ENCODE measurements around the gene RALGDS.

The RALGDS gene

GRCh38 chr9:133168432-133168831 is 47.4 kb upstream of the RALGDS start:
- no peaks in the 10 kb centered on the region for H3K36me3 ChIP-seq (ENCODE audit: control insufficient read depth in 1 of 2, insufficient read depth in 2 of 2, low read depth in 1 of 2, low read length in 2 of 2)
- no peak overlapping the region for H3K14ac ChIP-seq (ENCODE audit: low read length in 2 of 2)

DNA sequence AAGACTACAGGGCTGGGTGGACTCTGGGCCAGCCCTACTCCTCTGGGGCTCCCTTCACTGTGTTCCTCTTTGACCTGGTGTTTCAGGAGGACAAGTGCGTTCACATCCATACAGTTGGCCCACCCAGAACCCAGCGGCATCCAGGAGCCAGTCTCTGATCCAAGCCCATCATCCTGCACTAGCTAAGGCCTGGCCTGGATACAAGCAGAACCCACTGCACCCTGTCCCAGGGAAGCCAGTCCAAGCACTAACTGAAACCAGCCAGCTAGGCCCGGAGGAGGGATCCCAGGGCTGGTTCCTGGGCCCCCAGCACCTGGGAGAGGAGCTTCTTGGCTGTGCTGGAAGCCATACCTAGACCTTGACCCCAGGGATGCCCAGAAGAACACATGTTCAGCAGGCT is 46.7 kb upstream of the RALGDS start:
- DNase-seq = no peak
- no peak overlapping the region for H2AFZ ChIP-seq (ENCODE audit: low read depth, low read length)
- H3K9me3 ChIP-seq (ENCODE audit: control insufficient read depth, low read length) = no peaks in the 10 kb centered on the region
- no peak overlapping the region for H4K91ac ChIP-seq (ENCODE audit: low read length)
- no peak overlapping the region for H2BK120ac ChIP-seq (ENCODE audit: low read depth, low read length)
- no peak overlapping the region for H2BK5ac ChIP-seq (ENCODE audit: low read depth, low read length, poor library complexity, severe bottlenecking)
- no peaks in the 10 kb centered on the region for H3K36me3 ChIP-seq (ENCODE audit: control insufficient read depth in 1 of 2, insufficient read depth in 2 of 2, low read depth in 1 of 2, low read length in 2 of 2)
- no peak overlapping the region for H3K23ac ChIP-seq (ENCODE audit: low read length in 2 of 2)
- peaks cover 22% of the 10 kb centered on the region for H3K4me1 ChIP-seq (ENCODE audit: control insufficient read depth, insufficient read depth, low read depth, low read length)
- H3K14ac ChIP-seq (ENCODE audit: low read length in 2 of 2) = no peak overlapping the region
- H4K8ac ChIP-seq (ENCODE audit: low read length) = no peak overlapping the region
- 97% methylated on average over 3 of the region's 3 CpGs for WGBS
- H3K27me3 ChIP-seq (ENCODE audit: control insufficient read depth in 1 of 2, insufficient read depth in 1 of 2, low read length in 2 of 2) = peaks cover 12 to 50% of the 10 kb centered on the region in 2 experiments
- H3K4me3 ChIP-seq (ENCODE audit: insufficient read depth in 1 of 2, low read depth in 1 of 2, low read length in 2 of 2) = no peak overlapping the region
- H2BK12ac ChIP-seq (ENCODE audit: low read length in 2 of 2) = peak overlapping the region in 1 of 2 experiments; percentile 45
- H3K4me2 ChIP-seq (ENCODE audit: low read length, poor library complexity, severe bottlenecking) = no peak overlapping the region
- H3K27ac ChIP-seq (ENCODE audit: low read length, poor library complexity, severe bottlenecking) = no peak overlapping the region
- no peak overlapping the region for H2BK15ac ChIP-seq (ENCODE audit: low read depth, poor library complexity, severe bottlenecking)
- no peak overlapping the region for H3K4ac ChIP-seq (ENCODE audit: low read depth in 1 of 2, low read length in 2 of 2)
- H2AK5ac ChIP-seq (ENCODE audit: low read length, severe bottlenecking) = no peak overlapping the region
- peak overlapping the region; percentile 5 to 41 for H3K18ac ChIP-seq (ENCODE audit: low read depth in 1 of 2, low read length in 2 of 2)
- no peak overlapping the region for H3K9ac ChIP-seq (ENCODE audit: low read length)
- peaks cover 1% of the 10 kb centered on the region for H3K79me1 ChIP-seq (replicated peaks; ENCODE audit: low read length, poor library complexity, severe bottlenecking)

More at GRCh38 chr9:133168432-133168831, 47.4 kb upstream of the RALGDS start:
- no peak overlapping the region for H2AK5ac ChIP-seq (ENCODE audit: low read length, severe bottlenecking)
- H3K9ac ChIP-seq (ENCODE audit: low read length) = no peak overlapping the region
- no peak overlapping the region for H2BK12ac ChIP-seq (ENCODE audit: low read length in 2 of 2)
- H3K23ac ChIP-seq (ENCODE audit: low read length in 2 of 2) = no peak overlapping the region
- no peak overlapping the region for H2BK15ac ChIP-seq (ENCODE audit: low read depth, poor library complexity, severe bottlenecking)
- WGBS = 17% methylated on average over 6 of the region's 6 CpGs
- H3K79me1 ChIP-seq (replicated peaks; ENCODE audit: low read length, poor library complexity, severe bottlenecking) = no peaks in the 10 kb centered on the region
- H2BK5ac ChIP-seq (ENCODE audit: low read depth, low read length, poor library complexity, severe bottlenecking) = no peak overlapping the region
- H3K4ac ChIP-seq (ENCODE audit: low read depth in 1 of 2, low read length in 2 of 2) = no peak overlapping the region
- no peak overlapping the region for H3K27ac ChIP-seq (ENCODE audit: low read length, poor library complexity, severe bottlenecking)
- no peak overlapping the region for H3K4me2 ChIP-seq (ENCODE audit: low read length, poor library complexity, severe bottlenecking)
- H3K18ac ChIP-seq (ENCODE audit: low read depth in 1 of 2, low read length in 2 of 2) = no peak overlapping the region
- peak; percentile 94 for DNase-seq
- no peak overlapping the region for H2AFZ ChIP-seq (ENCODE audit: low read depth, low read length)
- no peaks in the 10 kb centered on the region for H3K9me3 ChIP-seq (ENCODE audit: control insufficient read depth, low read length)
- peaks cover 16% of the 10 kb centered on the region for H3K4me1 ChIP-seq (ENCODE audit: control insufficient read depth, insufficient read depth, low read depth, low read length)
- no peak overlapping the region for H2BK120ac ChIP-seq (ENCODE audit: low read depth, low read length)
- H4K91ac ChIP-seq (ENCODE audit: low read length) = no peak overlapping the region
- H4K8ac ChIP-seq (ENCODE audit: low read length) = no peak overlapping the region
- no peak overlapping the region for H3K4me3 ChIP-seq (ENCODE audit: insufficient read depth in 1 of 2, low read depth in 1 of 2, low read length in 2 of 2)
- H3K27me3 ChIP-seq (ENCODE audit: control insufficient read depth in 1 of 2, insufficient read depth in 1 of 2, low read length in 2 of 2) = peaks cover 16 to 48% of the 10 kb centered on the region in 2 experiments

DNA sequence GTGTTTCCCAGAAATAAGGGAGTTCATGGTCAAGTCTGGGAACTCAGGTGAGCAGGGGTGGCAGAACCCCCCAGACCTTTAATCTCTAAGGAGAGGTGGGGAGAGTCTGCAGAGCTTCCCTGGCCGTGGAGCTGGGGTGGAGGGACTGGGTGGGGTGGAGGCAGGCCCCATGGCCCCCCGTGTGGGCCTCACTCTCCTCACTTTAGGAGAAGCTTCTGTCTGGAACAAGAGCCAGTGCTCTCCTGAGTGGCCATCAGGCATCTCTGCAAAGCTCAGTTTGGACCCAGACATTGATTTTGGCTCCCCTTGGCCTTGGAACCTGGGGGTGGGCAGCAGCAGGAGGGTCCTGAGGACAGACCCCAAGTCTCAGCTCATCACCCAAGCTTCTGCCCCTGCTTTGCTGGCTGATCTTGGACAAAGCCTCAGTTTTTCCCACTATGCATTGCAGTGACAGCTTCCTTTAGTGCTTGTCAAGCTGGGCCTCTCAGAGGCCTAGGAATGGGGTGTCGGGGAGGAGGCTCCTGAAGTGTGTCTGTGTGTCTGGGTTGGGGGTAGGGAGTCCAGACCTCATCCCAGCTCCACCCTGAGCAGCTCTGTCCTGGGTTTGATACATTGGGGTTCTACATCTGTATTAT is 46.2 kb upstream of the RALGDS start:
- no peaks in the 10 kb centered on the region for H3K36me3 ChIP-seq (ENCODE audit: control insufficient read depth in 1 of 2, insufficient read depth in 2 of 2, low read depth in 1 of 2, low read length in 2 of 2)
- H2BK12ac ChIP-seq (ENCODE audit: low read length in 2 of 2) = no peak overlapping the region
- no peak overlapping the region for H3K4me2 ChIP-seq (ENCODE audit: low read length, poor library complexity, severe bottlenecking)
- no peak for DNase-seq
- H3K18ac ChIP-seq (ENCODE audit: low read depth in 1 of 2, low read length in 2 of 2) = peak overlapping the region; percentile 5 to 30
- H2AFZ ChIP-seq (ENCODE audit: low read depth, low read length) = no peak overlapping the region
- no peak overlapping the region for H2BK15ac ChIP-seq (ENCODE audit: low read depth, poor library complexity, severe bottlenecking)
- no peak overlapping the region for H3K4ac ChIP-seq (ENCODE audit: low read depth in 1 of 2, low read length in 2 of 2)
- H3K79me1 ChIP-seq (replicated peaks; ENCODE audit: low read length, poor library complexity, severe bottlenecking) = peaks cover 1% of the 10 kb centered on the region
- H3K4me3 ChIP-seq (ENCODE audit: insufficient read depth in 1 of 2, low read depth in 1 of 2, low read length in 2 of 2) = no peak overlapping the region
- no peak overlapping the region for H2BK5ac ChIP-seq (ENCODE audit: low read depth, low read length, poor library complexity, severe bottlenecking)
- no peak overlapping the region for H3K14ac ChIP-seq (ENCODE audit: low read length in 2 of 2)
- H3K27me3 ChIP-seq (ENCODE audit: control insufficient read depth in 1 of 2, insufficient read depth in 1 of 2, low read length in 2 of 2) = peaks cover 12 to 55% of the 10 kb centered on the region in 2 experiments
- no peak overlapping the region for H3K9ac ChIP-seq (ENCODE audit: low read length)
- H3K27ac ChIP-seq (ENCODE audit: low read length, poor library complexity, severe bottlenecking) = no peak overlapping the region
- H3K23ac ChIP-seq (ENCODE audit: low read length in 2 of 2) = no peak overlapping the region
- 78% methylated on average over 3 of the region's 3 CpGs for WGBS
- H3K4me1 ChIP-seq (ENCODE audit: control insufficient read depth, insufficient read depth, low read depth, low read length) = peaks cover 26% of the 10 kb centered on the region
- H2BK120ac ChIP-seq (ENCODE audit: low read depth, low read length) = peak overlapping the region; percentile 52
- H3K9me3 ChIP-seq (ENCODE audit: control insufficient read depth, low read length) = no peaks in the 10 kb centered on the region
- H2AK5ac ChIP-seq (ENCODE audit: low read length, severe bottlenecking) = no peak overlapping the region
- H4K91ac ChIP-seq (ENCODE audit: low read length) = no peak overlapping the region
- H4K8ac ChIP-seq (ENCODE audit: low read length) = no peak overlapping the region

DNA sequence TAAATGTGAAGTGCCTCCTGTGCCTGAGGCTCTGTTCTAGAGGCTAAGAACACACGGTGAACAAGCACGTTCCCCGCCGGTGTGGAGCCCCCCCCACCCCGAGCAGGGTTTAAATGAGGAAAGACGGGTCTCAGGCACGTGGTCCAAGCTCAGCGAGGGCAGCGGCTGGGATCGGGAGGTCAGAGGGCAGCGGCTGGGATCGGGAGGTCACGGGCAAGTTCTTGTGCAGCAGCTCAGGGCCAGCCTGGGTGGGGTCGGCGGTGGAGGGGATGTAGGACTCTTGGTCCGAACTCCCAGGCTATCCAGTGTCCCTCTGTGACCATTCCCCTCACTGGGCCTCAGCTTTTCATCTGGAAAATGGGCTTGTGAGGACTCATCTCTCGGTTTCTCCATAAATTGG is 45.4 kb upstream of the RALGDS start:
- Histone ChIP-seq H3K9me3 (ENCODE audit: control insufficient read depth, low read length) (no peaks in the 10 kb centered on the region), H3K27me3 (ENCODE audit: control insufficient read depth in 1 of 2, insufficient read depth in 1 of 2, low read length in 2 of 2) (peaks cover 5 to 47% of the 10 kb centered on the region in 2 experiments), H2BK12ac (ENCODE audit: low read length in 2 of 2) (peak overlapping the region in 1 of 2 experiments; percentile 15), H3K9ac (ENCODE audit: low read length) (no peak overlapping the region), H2AK5ac (ENCODE audit: low read length, severe bottlenecking) (no peak overlapping the region), H4K91ac (ENCODE audit: low read length) (no peak overlapping the region), H3K14ac (ENCODE audit: low read length in 2 of 2) (no peak overlapping the region), H3K4me1 (ENCODE audit: control insufficient read depth, insufficient read depth, low read depth, low read length) (peaks cover 26% of the 10 kb centered on the region), H3K79me1 (replicated peaks; ENCODE audit: low read length, poor library complexity, severe bottlenecking) (peaks cover 1% of the 10 kb centered on the region), H2BK15ac (ENCODE audit: low read depth, poor library complexity, severe bottlenecking) (no peak overlapping the region), H2BK5ac (ENCODE audit: low read depth, low read length, poor library complexity, severe bottlenecking) (no peak overlapping the region), H3K27ac (ENCODE audit: low read length, poor library complexity, severe bottlenecking) (no peak overlapping the region), H3K4me2 (ENCODE audit: low read length, poor library complexity, severe bottlenecking) (no peak overlapping the region), H3K18ac (ENCODE audit: low read depth in 1 of 2, low read length in 2 of 2) (no peak overlapping the region), H3K4me3 (ENCODE audit: insufficient read depth in 1 of 2, low read depth in 1 of 2, low read length in 2 of 2) (no peak overlapping the region), H3K4ac (ENCODE audit: low read depth in 1 of 2, low read length in 2 of 2) (no peak overlapping the region), H4K8ac (ENCODE audit: low read length) (no peak overlapping the region), H3K23ac (ENCODE audit: low read length in 2 of 2) (no peak overlapping the region), H2BK120ac (ENCODE audit: low read depth, low read length) (no peak overlapping the region), H3K36me3 (ENCODE audit: control insufficient read depth in 1 of 2, insufficient read depth in 2 of 2, low read depth in 1 of 2, low read length in 2 of 2) (no peaks in the 10 kb centered on the region), H2AFZ (ENCODE audit: low read depth, low read length) (no peak overlapping the region)
- WGBS = 87% methylated on average over 14 of the region's 17 CpGs
- DNase-seq = no peak

Measured in mesenchymal stem cell (in vitro differentiated cells and primary cell).